OCI-LY7 (cell line): ENCODE data around the gene KCNQ1OT1.

Experiments used
- CTCF ChIP-seq: fragments of 200-600 bp; sonication (generic); conservative IDR thresholded peaks from 2 replicates; pipeline ENCODE4 v1.5.1; 2014; ENCODE audit warnings: mild to moderate bottlenecking, antibody characterized with exemption, low read length, moderate library complexity, mixed read lengths
- EZH2phosphoT487 ChIP-seq: fragments of 200-600 bp; sonication (generic); IDR thresholded peaks from 2 replicates; pipeline ENCODE4 v1.6.1; 2018; ENCODE audit warnings: low read depth, borderline replicate concordance, mild to moderate bottlenecking, mixed run types, antibody characterized with exemption, low read length, moderate library complexity, mixed read lengths

GRCh38 chr11:2689651-2690575 is 9.9 kb downstream of the KCNQ1OT1 start:
- no peak for TF ChIP-seq CTCF
- TF ChIP-seq EZH2phosphoT487 = no peak
